SKM-1 (cell line): ENCODE results near the gene RAB11FIP3.

Experiments used
- DNase-seq: peaks from one replicate; lab custom pipeline; 2025; ENCODE audit not compliant: unreplicated experiment; lab: John Stamatoyannopoulos, UW

Gene RAB11FIP3

GRCh38 chr16:424033-424622, 1.3 kb upstream of the RAB11FIP3 start:
- no peak for DNase-seq

- no peak for DNase-seq
Observed at GRCh38 chr16:424623-425081, 797 bp upstream of the RAB11FIP3 start.

GRCh38 chr16:425740-426114, 278 bp downstream of the RAB11FIP3 start:
- no peak for DNase-seq

GRCh38 chr16:426115-426905, 861 bp downstream of the RAB11FIP3 start:
- no peak for DNase-seq

GRCh38 chr16:426906-427249, 1.4 kb downstream of the RAB11FIP3 start:
- no peak for DNase-seq

GRCh38 chr16:427250-427649, 1.8 kb downstream of the RAB11FIP3 start:
- no peak for DNase-seq

- DNase-seq = no peak
Observed at GRCh38 chr16:430904-431303, 5.5 kb downstream of the RAB11FIP3 start.

GRCh38 chr16:440627-441026, 15.2 kb downstream of the RAB11FIP3 start:
- no peak for DNase-seq

- DNase-seq = no peak
Observed at GRCh38 chr16:441447-441846, 16.0 kb downstream of the RAB11FIP3 start.

- no peak for DNase-seq
Observed at GRCh38 chr16:442976-443375, 17.5 kb downstream of the RAB11FIP3 start.

GRCh38 chr16:444027-444426, 18.6 kb downstream of the RAB11FIP3 start:
- DNase-seq = no peak

- DNase-seq = no peak
Observed at GRCh38 chr16:445566-445965, 20.1 kb downstream of the RAB11FIP3 start.

- DNase-seq = no peak
Observed at GRCh38 chr16:450385-450784, 24.9 kb downstream of the RAB11FIP3 start.

- DNase-seq = no peak
Observed at GRCh38 chr16:450785-451512, 25.5 kb downstream of the RAB11FIP3 start.

GRCh38 chr16:454397-454940, 29.0 kb downstream of the RAB11FIP3 start:
- DNase-seq = no peak

GRCh38 chr16:455453-455852, 30.0 kb downstream of the RAB11FIP3 start:
- DNase-seq = no peak

GRCh38 chr16:456891-457483, 31.5 kb downstream of the RAB11FIP3 start:
- no peak for DNase-seq

- DNase-seq = no peak
Observed at GRCh38 chr16:457732-458400, 32.4 kb downstream of the RAB11FIP3 start.

GRCh38 chr16:459761-460160, 34.3 kb downstream of the RAB11FIP3 start:
- no peak for DNase-seq

GRCh38 chr16:460787-461186, 35.3 kb downstream of the RAB11FIP3 start:
- DNase-seq = no peak

- DNase-seq = no peak
Observed at GRCh38 chr16:463071-463470, 37.6 kb downstream of the RAB11FIP3 start.
